OCI-LY3 (cell line): ENCODE measurements around the gene NAV2.

Experiments used
- EZH2phosphoT487 ChIP-seq: fragments of 200-600 bp; shearing (Covaris generic); IDR thresholded peaks from 2 replicates; pipeline ENCODE4 v1.6.1; 2018; ENCODE audit warnings: antibody characterized with exemption, mixed run types, low read depth
- TF ChIP-seq, protein P1 (sequence below): fragments of 200-600, 300-600 bp; sonication (generic); IDR thresholded peaks from 2 replicates; pipeline ENCODE4 v1.5.1; 2014; ENCODE audit warnings: antibody characterized with exemption, low read length, low read depth

DNA sequence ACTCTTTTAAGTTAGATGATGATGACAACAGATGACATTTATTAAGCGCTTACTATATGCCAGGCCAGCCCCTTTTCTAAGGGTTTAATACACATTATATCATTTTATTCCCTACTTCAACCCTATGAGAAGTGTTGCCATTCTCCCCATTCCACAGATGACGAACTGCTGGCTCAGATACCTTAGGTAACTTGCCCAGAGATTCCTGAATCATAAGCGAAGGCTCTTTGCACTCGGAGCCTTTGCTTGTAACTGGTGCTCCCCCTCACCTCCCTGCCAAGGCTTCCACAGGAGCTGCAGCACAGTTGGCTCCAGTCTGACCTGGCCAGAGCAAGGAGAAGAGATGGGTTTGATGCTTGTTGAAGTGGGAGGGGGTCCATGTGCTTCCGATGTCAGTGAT lies 404.7 kb downstream of the NAV2 start:
- TF ChIP-seq, protein P1, sequence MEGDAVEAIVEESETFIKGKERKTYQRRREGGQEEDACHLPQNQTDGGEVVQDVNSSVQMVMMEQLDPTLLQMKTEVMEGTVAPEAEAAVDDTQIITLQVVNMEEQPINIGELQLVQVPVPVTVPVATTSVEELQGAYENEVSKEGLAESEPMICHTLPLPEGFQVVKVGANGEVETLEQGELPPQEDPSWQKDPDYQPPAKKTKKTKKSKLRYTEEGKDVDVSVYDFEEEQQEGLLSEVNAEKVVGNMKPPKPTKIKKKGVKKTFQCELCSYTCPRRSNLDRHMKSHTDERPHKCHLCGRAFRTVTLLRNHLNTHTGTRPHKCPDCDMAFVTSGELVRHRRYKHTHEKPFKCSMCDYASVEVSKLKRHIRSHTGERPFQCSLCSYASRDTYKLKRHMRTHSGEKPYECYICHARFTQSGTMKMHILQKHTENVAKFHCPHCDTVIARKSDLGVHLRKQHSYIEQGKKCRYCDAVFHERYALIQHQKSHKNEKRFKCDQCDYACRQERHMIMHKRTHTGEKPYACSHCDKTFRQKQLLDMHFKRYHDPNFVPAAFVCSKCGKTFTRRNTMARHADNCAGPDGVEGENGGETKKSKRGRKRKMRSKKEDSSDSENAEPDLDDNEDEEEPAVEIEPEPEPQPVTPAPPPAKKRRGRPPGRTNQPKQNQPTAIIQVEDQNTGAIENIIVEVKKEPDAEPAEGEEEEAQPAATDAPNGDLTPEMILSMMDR = no peak
- no peak for TF ChIP-seq EZH2phosphoT487
